GM12891 (cell line): ENCODE results near the gene ARID1B.

ENCODE experiments used
- POLR2A ChIP-seq: IDR thresholded peaks from 2 replicates; pipeline ENCODE4 v1.6.1; 2011; ENCODE audit warnings: low read depth, low read length, control low read depth
- POLR2AphosphoS5 ChIP-seq: IDR thresholded peaks from 2 replicates; pipeline ENCODE4 v1.6.1; 2011; ENCODE audit warnings: low read depth, low read length, control low read depth
- TAF1 ChIP-seq: IDR thresholded peaks from 2 replicates; pipeline ENCODE4 v1.6.1; 2011; ENCODE audit warnings: low read depth, low read length, control low read depth

- TF ChIP-seq TAF1 (no peak), POLR2A (no peak), POLR2AphosphoS5 (no peak)
Observed at GRCh38 chr6:157023958-157024357, 246.8 kb downstream of the ARID1B start.
